Measurements from ENCODE around the gene CISH. TPM values are rescaled to one million over a fixed set of nuclear protein-coding genes. Genes with fewer than 3 reads are reported as not detected.

CISH gene
- total RNA-seq, 1 experiment from 2014 or later, result 0.20 TPM

GRCh38 chr3:50591196-50591741 lies 20.3 kb downstream of the CISH start:
- Histone ChIP-seq H3K27me3 (no peaks in the 10 kb centered on the region), H3K4me3 (no peak overlapping the region), H3K9me3 (no peaks in the 10 kb centered on the region), H3K36me3 (no peaks in the 10 kb centered on the region)
- DNase-seq, result no peak

- Histone ChIP-seq H3K4me3 (no peak overlapping the region), H3K36me3 (no peaks in the 10 kb centered on the region), H3K27me3 (no peaks in the 10 kb centered on the region), H3K9me3 (no peaks in the 10 kb centered on the region)
- no peak for DNase-seq
Observed at GRCh38 chr3:50588759-50589433, 22.7 kb downstream of the CISH start.

GRCh38 chr3:50587806-50588758 lies 23.5 kb downstream of the CISH start:
- Histone ChIP-seq H3K4me3 (no peak overlapping the region), H3K27me3 (no peaks in the 10 kb centered on the region), H3K36me3 (no peaks in the 10 kb centered on the region), H3K9me3 (no peaks in the 10 kb centered on the region)
- no peak for DNase-seq

DNA sequence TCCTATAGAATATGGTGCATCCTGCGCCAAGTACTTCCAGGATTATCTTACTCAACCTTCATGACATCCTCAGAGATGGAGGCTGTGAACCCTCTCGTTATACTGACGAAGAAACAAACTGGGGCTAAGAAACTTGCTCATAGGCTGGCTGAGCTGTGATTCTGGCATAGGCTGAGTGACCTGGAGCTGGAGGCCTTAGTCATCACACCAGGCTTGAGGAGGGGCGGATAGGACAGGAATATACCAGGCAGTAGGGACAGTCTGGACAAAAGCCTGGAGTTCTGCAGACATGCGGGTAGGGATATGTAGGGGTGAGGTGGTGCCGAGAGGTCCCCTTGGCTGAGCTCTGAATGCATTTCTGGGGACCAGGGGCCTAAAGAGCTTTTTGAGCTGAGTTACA lies 24.2 kb downstream of the CISH start:
- H3K27me3 ChIP-seq, result no peaks in the 10 kb centered on the region
- H3K4me3 ChIP-seq, result no peak overlapping the region
- no peak for DNase-seq
- H3K36me3 ChIP-seq, result no peaks in the 10 kb centered on the region
- H3K9me3 ChIP-seq, result no peaks in the 10 kb centered on the region

DNA sequence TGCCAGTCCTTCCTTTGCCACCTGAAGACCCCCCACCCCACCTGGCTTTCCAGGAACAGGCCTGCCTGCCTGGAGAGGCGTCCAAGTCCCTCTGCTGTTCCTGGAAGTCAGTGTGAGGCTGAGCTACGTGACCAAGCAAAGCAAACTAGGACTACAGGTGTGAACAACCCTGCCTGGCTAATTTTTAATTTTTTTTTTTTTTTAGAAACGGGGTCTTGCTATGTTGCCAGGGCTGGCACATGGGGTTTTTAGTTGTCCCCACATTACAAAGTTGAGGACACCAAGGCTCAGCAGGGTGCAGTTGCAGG lies 24.9 kb downstream of the CISH start:
- Histone ChIP-seq H3K4me3 (no peak overlapping the region), H3K27me3 (no peaks in the 10 kb centered on the region), H3K36me3 (no peaks in the 10 kb centered on the region), H3K9me3 (no peaks in the 10 kb centered on the region)
- no peak for DNase-seq

GRCh38 chr3:50585919-50586762 lies 25.4 kb downstream of the CISH start:
- no peak for DNase-seq
- Histone ChIP-seq H3K27me3 (no peaks in the 10 kb centered on the region), H3K9me3 (no peaks in the 10 kb centered on the region), H3K36me3 (no peaks in the 10 kb centered on the region), H3K4me3 (no peak overlapping the region)

DNA sequence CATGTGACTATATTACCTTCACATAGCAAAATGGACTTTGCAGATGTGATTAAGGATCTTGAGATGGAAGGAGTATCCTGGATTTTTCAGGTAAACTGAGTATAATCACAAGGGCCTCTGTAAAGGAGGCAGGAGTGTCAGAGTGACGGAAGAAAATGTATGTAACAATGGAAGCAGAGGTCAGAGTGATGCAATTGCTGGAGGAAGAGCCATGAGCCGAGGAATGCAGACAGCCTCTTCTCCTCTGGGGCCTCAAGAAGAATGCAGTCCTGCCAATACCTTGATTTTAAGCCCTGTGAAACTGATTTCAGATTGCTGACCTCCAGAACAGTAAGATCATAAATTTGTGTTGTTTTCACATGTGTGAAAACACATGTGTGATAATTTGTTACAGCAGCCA lies 27.2 kb downstream of the CISH start:
- H3K27me3 ChIP-seq, result no peaks in the 10 kb centered on the region
- H3K36me3 ChIP-seq, result no peaks in the 10 kb centered on the region
- no peak for DNase-seq
- H3K9me3 ChIP-seq, result no peaks in the 10 kb centered on the region
- no peak overlapping the region for H3K4me3 ChIP-seq

DNA sequence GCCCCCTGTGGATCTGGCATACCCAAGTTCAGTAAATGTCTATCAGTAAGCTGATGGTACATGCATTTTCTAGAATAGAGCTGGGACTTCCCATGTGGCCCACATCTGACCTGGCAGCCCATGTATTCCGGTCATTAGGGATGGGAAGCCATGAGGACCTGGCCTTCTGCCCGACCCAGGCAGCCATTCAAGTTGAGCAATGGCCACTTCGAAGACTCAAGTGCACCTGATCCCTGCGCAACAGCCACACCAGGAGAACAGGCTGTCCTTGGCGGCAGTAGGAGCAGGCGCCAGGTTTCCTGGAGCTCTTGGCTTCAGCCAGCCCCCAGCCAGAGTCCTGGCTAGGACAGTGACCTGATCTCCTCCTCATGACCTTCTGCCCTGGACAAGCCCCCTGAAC lies 27.7 kb downstream of the CISH start:
- Histone ChIP-seq H3K9me3 (no peaks in the 10 kb centered on the region), H3K27me3 (no peaks in the 10 kb centered on the region), H3K4me3 (no peak overlapping the region), H3K36me3 (no peaks in the 10 kb centered on the region)
- no peak for DNase-seq

GRCh38 chr3:50582083-50582482 lies 29.5 kb downstream of the CISH start:
- Histone ChIP-seq H3K4me3 (no peak overlapping the region), H3K27me3 (no peaks in the 10 kb centered on the region), H3K36me3 (no peaks in the 10 kb centered on the region), H3K9me3 (no peaks in the 10 kb centered on the region)
- DNase-seq, result no peak

DNA sequence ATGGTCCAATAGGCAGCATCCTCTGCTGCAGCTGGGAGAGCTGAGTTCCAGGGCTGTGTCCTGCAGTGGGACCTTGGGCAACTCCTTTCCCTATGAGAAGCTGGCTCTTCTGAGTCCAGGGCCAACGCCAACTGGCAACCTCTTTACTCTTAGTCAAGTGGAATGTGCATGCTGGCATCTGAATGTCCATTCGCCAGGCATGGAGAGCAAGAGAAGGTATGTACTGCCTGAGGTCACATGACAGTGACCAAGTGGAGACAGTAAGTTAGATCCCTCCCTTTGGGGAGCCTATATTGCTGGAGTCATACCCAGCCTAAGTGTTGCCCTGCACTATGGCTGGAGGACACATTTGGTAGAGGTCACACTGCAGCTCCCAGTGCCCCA lies 30.1 kb downstream of the CISH start:
- Histone ChIP-seq H3K27me3 (no peaks in the 10 kb centered on the region), H3K9me3 (no peaks in the 10 kb centered on the region), H3K4me3 (no peak overlapping the region), H3K36me3 (no peaks in the 10 kb centered on the region)
- DNase-seq, result peak; percentile 51

GRCh38 chr3:50580683-50581458 lies 30.7 kb downstream of the CISH start:
- no peak overlapping the region for H3K4me3 ChIP-seq
- H3K9me3 ChIP-seq, result no peaks in the 10 kb centered on the region
- DNase-seq, result no peak
- H3K36me3 ChIP-seq, result no peaks in the 10 kb centered on the region
- no peaks in the 10 kb centered on the region for H3K27me3 ChIP-seq

GRCh38 chr3:50577348-50577747 lies 34.2 kb downstream of the CISH start:
- no peaks in the 10 kb centered on the region for H3K9me3 ChIP-seq

DNA sequence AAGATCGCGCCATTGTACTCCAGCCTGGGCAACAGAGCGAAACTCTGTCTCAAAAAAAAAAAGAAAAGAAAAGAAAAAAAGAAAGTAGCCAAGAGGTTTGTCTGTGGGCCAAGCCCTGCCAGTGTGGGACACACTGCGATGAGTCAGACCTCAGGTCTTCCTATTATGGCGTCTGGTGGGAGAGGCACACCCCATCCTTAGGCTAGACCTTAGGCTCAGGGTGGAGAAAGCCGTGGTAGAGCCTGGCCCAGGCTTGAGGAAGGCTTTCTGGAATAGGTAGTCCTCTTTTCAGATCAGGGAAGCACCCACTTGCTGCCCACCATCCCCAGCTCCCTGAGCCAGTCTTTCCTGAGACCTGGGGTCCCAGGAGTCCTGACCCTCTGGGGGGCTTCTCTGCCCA lies 36.2 kb downstream of the CISH start:
- DNase-seq, result no peak
- no peaks in the 10 kb centered on the region for H3K9me3 ChIP-seq

More at GRCh38 chr3:50577348-50577747, 34.2 kb downstream of the CISH start:
- H3K4me3 ChIP-seq, result no peak overlapping the region
- no peak for DNase-seq
- H3K27me3 ChIP-seq, result no peaks in the 10 kb centered on the region
- H3K36me3 ChIP-seq, result peaks cover 1% of the 10 kb centered on the region; the same call in 1 of the 2 replicates

DNA sequence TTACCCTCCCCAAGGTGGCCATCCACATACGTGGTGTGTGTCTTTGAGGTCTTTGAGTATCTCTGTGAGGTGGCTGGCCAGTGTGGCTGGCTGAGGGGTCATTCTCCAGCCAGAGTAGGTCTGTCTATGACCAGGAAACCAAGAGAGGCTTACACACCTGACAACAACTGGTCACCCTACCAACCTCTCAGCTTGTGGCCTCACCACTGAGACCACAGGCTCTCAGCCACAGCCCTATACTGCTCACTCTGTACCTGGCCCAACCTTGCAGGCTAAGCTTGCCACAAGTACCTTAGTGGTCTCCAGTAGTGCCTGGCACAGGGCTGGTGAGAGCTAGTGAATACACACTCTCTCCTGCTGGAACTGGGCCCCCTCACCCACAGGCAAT lies 37.1 kb downstream of the CISH start:
- Histone ChIP-seq H3K27me3 (no peaks in the 10 kb centered on the region), H3K9me3 (no peaks in the 10 kb centered on the region), H3K4me3 (no peak overlapping the region), H3K36me3 (peaks cover 3% of the 10 kb centered on the region; the same call in 1 of the 2 replicates)
- DNase-seq, result no peak

More for the DNA sequence above, 36.2 kb downstream of the CISH start:
- Histone ChIP-seq H3K36me3 (peaks cover 3% of the 10 kb centered on the region; the same call in 1 of the 2 replicates), H3K4me3 (no peak overlapping the region), H3K27me3 (no peaks in the 10 kb centered on the region)

DNA sequence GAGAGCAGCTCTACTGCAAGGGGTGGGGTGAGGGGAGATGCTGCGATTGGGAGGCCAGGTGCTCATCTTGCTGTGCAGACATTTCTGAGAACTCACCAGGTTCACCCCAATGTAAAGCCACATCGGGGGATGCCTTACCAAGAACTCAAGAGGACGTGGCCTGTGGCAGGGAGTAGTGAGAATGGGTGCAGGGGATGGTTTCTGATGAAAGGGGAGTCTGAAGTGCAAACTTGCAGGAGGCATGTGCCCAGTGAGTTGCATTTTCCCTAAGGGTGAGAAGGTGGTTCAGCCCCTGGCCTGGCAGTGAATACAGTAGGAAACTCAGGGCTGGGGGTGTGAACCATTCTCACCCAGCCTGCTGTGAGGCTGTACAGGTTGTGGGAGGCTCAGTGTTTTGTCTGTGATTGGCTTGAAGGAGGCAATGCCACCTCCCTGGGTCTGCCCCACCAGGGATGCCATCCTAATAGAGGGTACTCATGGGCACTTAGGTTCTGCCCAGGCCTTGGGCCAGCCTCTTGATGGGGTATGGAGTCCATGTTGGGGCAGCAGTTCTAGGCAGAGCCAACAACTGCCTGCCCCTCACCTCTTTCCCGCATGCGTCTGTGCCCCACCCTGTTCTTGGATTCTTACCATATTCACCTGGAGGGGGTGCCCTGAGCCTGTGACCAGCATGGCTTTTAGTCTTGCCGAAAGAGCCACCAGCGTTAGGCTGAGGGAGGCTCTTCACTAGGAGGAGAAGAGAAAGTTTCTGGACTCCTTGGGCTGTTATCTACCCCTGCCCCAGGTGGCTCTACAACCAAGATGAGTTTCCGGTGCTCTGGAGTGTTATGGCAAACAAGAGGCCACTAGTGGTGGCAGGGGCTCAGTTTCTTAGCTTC lies 37.8 kb downstream of the CISH start:
- no peak overlapping the region for H3K4me3 ChIP-seq
- DNase-seq, result no peak
- H3K27me3 ChIP-seq, result no peaks in the 10 kb centered on the region
- no peaks in the 10 kb centered on the region for H3K9me3 ChIP-seq
- H3K36me3 ChIP-seq, result peaks cover 3% of the 10 kb centered on the region; the same call in 1 of the 2 replicates

Measured in MG63 (cell line).